PC-9 (cell line): Measurements from ENCODE around the gene PROM1.

Source experiments
- EZH2 ChIP-seq: fragments of 200-600 bp; sonication (generic); IDR thresholded peaks from 2 replicates; pipeline ENCODE4 v1.8.0; 2017; ENCODE audit warnings: antibody characterized with exemption, low read depth
- TF ChIP-seq, protein P1 (sequence below): fragments of 200-600 bp; sonication (generic); conservative IDR thresholded peaks from 2 replicates; pipeline ENCODE4 v1.6.1; 2017; ENCODE audit warnings: mixed run types, antibody characterized with exemption, mild to moderate bottlenecking, moderate library complexity

DNA sequence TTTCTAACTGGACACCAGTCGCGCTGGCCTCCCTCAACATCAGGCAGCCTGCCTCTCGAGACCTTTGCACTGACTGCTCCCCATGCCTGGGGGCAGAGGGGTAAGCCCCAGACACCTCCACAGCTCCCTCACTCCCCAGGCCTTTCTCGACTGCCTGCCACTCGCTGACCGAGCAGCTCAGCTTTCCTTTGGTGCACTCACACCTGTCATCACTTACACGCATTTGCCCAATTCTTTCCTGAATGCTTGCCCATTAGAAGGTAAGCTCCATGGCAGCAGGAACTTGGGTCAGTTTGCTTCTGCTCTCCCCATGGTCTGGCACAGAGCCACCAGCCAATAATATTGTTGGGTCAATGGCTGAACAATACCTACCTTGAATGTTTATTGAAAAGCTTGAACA, 32.2 kb upstream of the PROM1 start:
- TF ChIP-seq, protein P1, sequence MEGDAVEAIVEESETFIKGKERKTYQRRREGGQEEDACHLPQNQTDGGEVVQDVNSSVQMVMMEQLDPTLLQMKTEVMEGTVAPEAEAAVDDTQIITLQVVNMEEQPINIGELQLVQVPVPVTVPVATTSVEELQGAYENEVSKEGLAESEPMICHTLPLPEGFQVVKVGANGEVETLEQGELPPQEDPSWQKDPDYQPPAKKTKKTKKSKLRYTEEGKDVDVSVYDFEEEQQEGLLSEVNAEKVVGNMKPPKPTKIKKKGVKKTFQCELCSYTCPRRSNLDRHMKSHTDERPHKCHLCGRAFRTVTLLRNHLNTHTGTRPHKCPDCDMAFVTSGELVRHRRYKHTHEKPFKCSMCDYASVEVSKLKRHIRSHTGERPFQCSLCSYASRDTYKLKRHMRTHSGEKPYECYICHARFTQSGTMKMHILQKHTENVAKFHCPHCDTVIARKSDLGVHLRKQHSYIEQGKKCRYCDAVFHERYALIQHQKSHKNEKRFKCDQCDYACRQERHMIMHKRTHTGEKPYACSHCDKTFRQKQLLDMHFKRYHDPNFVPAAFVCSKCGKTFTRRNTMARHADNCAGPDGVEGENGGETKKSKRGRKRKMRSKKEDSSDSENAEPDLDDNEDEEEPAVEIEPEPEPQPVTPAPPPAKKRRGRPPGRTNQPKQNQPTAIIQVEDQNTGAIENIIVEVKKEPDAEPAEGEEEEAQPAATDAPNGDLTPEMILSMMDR, result no peak
- no peak for TF ChIP-seq EZH2
